ENCODE measurements around the gene MYCN.

GRCh38 chr2:15967415-15968279, 27.3 kb downstream of the MYCN start:
- TF ChIP-seq CTCF (IDR thresholded peaks at IDR 0.05; ENCODE audit: extremely low read depth in 1 of 2, insufficient read depth in 1 of 2, low read depth in 1 of 2, low read length in 2 of 2) = no peak
- no peak for TF ChIP-seq POLR2AphosphoS5 (IDR thresholded peaks at IDR 0.05; ENCODE audit: insufficient read depth, low read depth, low read length)
- no peak for TF ChIP-seq POLR2A (IDR thresholded peaks at IDR 0.05; ENCODE audit: low read depth, low read length)
- TF ChIP-seq EZH2 (IDR thresholded peaks at IDR 0.05; ENCODE audit: borderline replicate concordance, low read depth, low read length, severe bottlenecking) = no peak
- no peak for TF ChIP-seq MAX (IDR thresholded peaks at IDR 0.05; ENCODE audit: insufficient read depth, insufficient read length)
- TF ChIP-seq MYC (IDR thresholded peaks at IDR 0.05; ENCODE audit: low read depth, low read length) = no peak
- TF ChIP-seq GATA2 (IDR thresholded peaks at IDR 0.05; ENCODE audit: insufficient read depth, insufficient read length, low read depth, low read length) = no peak

All from endothelial cell of umbilical vein (primary cell).